HEK293 (cell line): ENCODE results near the gene MT1B.

Experiments
- GLIS2 ChIP-seq: fragments of 450-650 bp; formaldehyde crosslinking; IDR thresholded peaks from 2 replicates; pipeline ENCODE4 v1.5.1; 2016; ENCODE audit warnings: missing biosample characterization, missing genetic modification characterization
- PBX3 ChIP-seq: sonication (generic); formaldehyde crosslinking; IDR thresholded peaks from 2 replicates; pipeline ENCODE4 v1.8.1; 2022; ENCODE audit warnings: mild to moderate bottlenecking, moderate library complexity, missing genetic modification reagents
- RBAK ChIP-seq: fragments of 450-650 bp; formaldehyde crosslinking; IDR thresholded peaks from 2 replicates; pipeline ENCODE4 v1.5.1; 2016; ENCODE audit warnings: missing biosample characterization, missing genetic modification characterization
- ZBTB1 ChIP-seq: fragments of 450-650 bp; formaldehyde crosslinking; IDR thresholded peaks from 2 replicates; pipeline ENCODE4 v1.5.1; 2016; ENCODE audit warnings: missing biosample characterization, missing genetic modification characterization
- ZBTB20 ChIP-seq: fragments of 450-650 bp; formaldehyde crosslinking; IDR thresholded peaks from 2 replicates; pipeline ENCODE4 v1.5.1; 2016; ENCODE audit warnings: missing biosample characterization, missing genetic modification characterization
- ZFP37 ChIP-seq: fragments of 450-650 bp; formaldehyde crosslinking; IDR thresholded peaks from 2 replicates; pipeline ENCODE4 v1.5.1; 2016; ENCODE audit warnings: missing biosample characterization, missing genetic modification characterization
- ZNF138 ChIP-seq: fragments of 450-650 bp; formaldehyde crosslinking; IDR thresholded peaks from 2 replicates; pipeline ENCODE4 v1.5.1; 2016; ENCODE audit warnings: missing biosample characterization, missing genetic modification characterization, borderline replicate concordance
- ZNF23 ChIP-seq: fragments of 450-650 bp; formaldehyde crosslinking; IDR thresholded peaks from 2 replicates; pipeline ENCODE4 v1.5.1; 2016; ENCODE audit warnings: missing biosample characterization, missing genetic modification characterization, borderline replicate concordance
- ZNF24 ChIP-seq: fragments of 450-650 bp; formaldehyde crosslinking; IDR thresholded peaks from 2 replicates; pipeline ENCODE4 v1.5.1; 2016; ENCODE audit warnings: missing biosample characterization, missing genetic modification characterization
- ZNF26 ChIP-seq: fragments of 450-650 bp; formaldehyde crosslinking; IDR thresholded peaks from 2 replicates; pipeline ENCODE4 v1.5.1; 2016; ENCODE audit warnings: missing biosample characterization, missing genetic modification characterization
- ZNF274 ChIP-seq, 2 experiments: fragments of 200-500 bp in 1 of 2; fragments of 450-650 bp in 1 of 2; sonication (Bioruptor generic) in 1 of 2; formaldehyde crosslinking in 1 of 2; IDR thresholded peaks; 2 replicates each; pipeline versions ENCODE4 v1.5.1 to v1.6.1; 2014 to 2016; ENCODE audit warnings: borderline replicate concordance in 1 of 2, inconsistent platforms in 1 of 2, low read length in 1 of 2, missing biosample characterization in 1 of 2, missing genetic modification characterization in 1 of 2
- ZNF280C ChIP-seq: fragments of 450-650 bp; formaldehyde crosslinking; IDR thresholded peaks from 2 replicates; pipeline ENCODE4 v1.5.1; 2016; ENCODE audit warnings: missing biosample characterization, missing genetic modification characterization
- ZNF324 ChIP-seq: fragments of 450-650 bp; formaldehyde crosslinking; IDR thresholded peaks from 2 replicates; pipeline ENCODE4 v1.5.1; 2016; ENCODE audit warnings: missing biosample characterization, missing genetic modification characterization
- ZNF549 ChIP-seq: fragments of 450-650 bp; IDR thresholded peaks from 2 replicates; pipeline ENCODE4 v1.5.1; 2018; ENCODE audit warnings: missing biosample characterization, missing genetic modification characterization, mild to moderate bottlenecking, inconsistent platforms, moderate library complexity
- ZNF768 ChIP-seq: fragments of 450-650 bp; formaldehyde crosslinking; IDR thresholded peaks from 2 replicates; pipeline ENCODE4 v1.5.1; 2018; ENCODE audit warnings: missing biosample characterization, mild to moderate bottlenecking, missing genetic modification characterization
- ZNF776 ChIP-seq: fragments of 450-650 bp; formaldehyde crosslinking; IDR thresholded peaks from 2 replicates; pipeline ENCODE4 v1.5.0; 2017; ENCODE audit warnings: missing biosample characterization, missing genetic modification characterization, borderline replicate concordance
- ZNF777 ChIP-seq: fragments of 450-650 bp; formaldehyde crosslinking; IDR thresholded peaks from 2 replicates; pipeline ENCODE4 v1.5.1; 2017; ENCODE audit warnings: missing biosample characterization, missing genetic modification characterization, borderline replicate concordance
- ZSCAN16 ChIP-seq: fragments of 450-650 bp; formaldehyde crosslinking; IDR thresholded peaks from 2 replicates; pipeline ENCODE4 v1.5.1; 2016; ENCODE audit warnings: missing biosample characterization, missing genetic modification characterization
- TF ChIP-seq, protein P1 (sequence below): fragments of 450-650 bp; formaldehyde crosslinking; IDR thresholded peaks from 2 replicates; pipeline ENCODE4 v1.5.1; 2016; ENCODE audit warnings: missing biosample characterization, missing genetic modification characterization
- TF ChIP-seq, protein P2 (sequence below): fragments of 450-650 bp; formaldehyde crosslinking; IDR thresholded peaks from 2 replicates; pipeline ENCODE4 v1.5.1; 2016; ENCODE audit warnings: missing biosample characterization, missing genetic modification characterization
- TF ChIP-seq, protein P3 (sequence below): fragments of 450-650 bp; formaldehyde crosslinking; conservative IDR thresholded peaks from 2 replicates; pipeline ENCODE4 v1.5.1; 2016; ENCODE audit warnings: low read depth, missing biosample characterization, missing genetic modification characterization
- TF ChIP-seq, protein P4 (sequence below): fragments of 450-650 bp; formaldehyde crosslinking; IDR thresholded peaks from 2 replicates; pipeline ENCODE4 v1.5.1; 2016; ENCODE audit warnings: missing biosample characterization, missing genetic modification characterization

MT1B gene

GRCh38 chr16:56657555-56658326 lies 6.1 kb downstream of the MT1B start, which contains the start of gene MT1F (continued):
- TF ChIP-seq, protein P1, sequence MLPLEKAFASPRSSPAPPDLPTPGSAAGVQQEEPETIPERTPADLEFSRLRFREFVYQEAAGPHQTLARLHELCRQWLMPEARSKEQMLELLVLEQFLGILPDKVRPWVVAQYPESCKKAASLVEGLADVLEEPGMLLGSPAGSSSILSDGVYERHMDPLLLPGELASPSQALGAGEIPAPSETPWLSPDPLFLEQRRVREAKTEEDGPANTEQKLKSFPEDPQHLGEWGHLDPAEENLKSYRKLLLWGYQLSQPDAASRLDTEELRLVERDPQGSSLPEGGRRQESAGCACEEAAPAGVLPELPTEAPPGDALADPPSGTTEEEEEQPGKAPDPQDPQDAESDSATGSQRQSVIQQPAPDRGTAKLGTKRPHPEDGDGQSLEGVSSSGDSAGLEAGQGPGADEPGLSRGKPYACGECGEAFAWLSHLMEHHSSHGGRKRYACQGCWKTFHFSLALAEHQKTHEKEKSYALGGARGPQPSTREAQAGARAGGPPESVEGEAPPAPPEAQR (tag by site-specific recombination) = no peak
- no peak for TF ChIP-seq RBAK
- no peak for TF ChIP-seq ZNF26 (tag by site-specific recombination)
- TF ChIP-seq ZNF138 (tag by site-specific recombination) = no peak
- TF ChIP-seq ZNF24 (tag by site-specific recombination) = no peak
- no peak for TF ChIP-seq ZNF549 (tag by site-specific recombination)
- peak; percentile 60; the same call in 1 of the 2 replicates for TF ChIP-seq ZBTB20
- no peak for TF ChIP-seq ZNF280C
- TF ChIP-seq ZNF777 (tag by site-specific recombination) = peak; percentile 65; the same call in 1 of the 2 replicates
- no peak for TF ChIP-seq ZNF768 (tag by site-specific recombination)
- no peak for TF ChIP-seq ZNF324
- TF ChIP-seq, protein P2, sequence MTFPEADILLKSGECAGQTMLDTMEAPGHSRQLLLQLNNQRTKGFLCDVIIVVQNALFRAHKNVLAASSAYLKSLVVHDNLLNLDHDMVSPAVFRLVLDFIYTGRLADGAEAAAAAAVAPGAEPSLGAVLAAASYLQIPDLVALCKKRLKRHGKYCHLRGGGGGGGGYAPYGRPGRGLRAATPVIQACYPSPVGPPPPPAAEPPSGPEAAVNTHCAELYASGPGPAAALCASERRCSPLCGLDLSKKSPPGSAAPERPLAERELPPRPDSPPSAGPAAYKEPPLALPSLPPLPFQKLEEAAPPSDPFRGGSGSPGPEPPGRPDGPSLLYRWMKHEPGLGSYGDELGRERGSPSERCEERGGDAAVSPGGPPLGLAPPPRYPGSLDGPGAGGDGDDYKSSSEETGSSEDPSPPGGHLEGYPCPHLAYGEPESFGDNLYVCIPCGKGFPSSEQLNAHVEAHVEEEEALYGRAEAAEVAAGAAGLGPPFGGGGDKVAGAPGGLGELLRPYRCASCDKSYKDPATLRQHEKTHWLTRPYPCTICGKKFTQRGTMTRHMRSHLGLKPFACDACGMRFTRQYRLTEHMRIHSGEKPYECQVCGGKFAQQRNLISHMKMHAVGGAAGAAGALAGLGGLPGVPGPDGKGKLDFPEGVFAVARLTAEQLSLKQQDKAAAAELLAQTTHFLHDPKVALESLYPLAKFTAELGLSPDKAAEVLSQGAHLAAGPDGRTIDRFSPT (tag by site-specific recombination) = no peak
- no peak for TF ChIP-seq PBX3
- no peak for TF ChIP-seq ZNF776 (tag by site-specific recombination)
- no peak for TF ChIP-seq ZNF274 (IDR thresholded peaks at IDR 0.05; ENCODE audit: low read length)
- no peak for TF ChIP-seq ZNF274 (tag by site-specific recombination; IDR thresholded peaks at IDR 0.05; ENCODE audit: borderline replicate concordance)
- TF ChIP-seq GLIS2 (tag by site-specific recombination) = peak; percentile 85
- no peak for TF ChIP-seq ZNF23
- no peak for TF ChIP-seq ZBTB1 (tag by site-specific recombination)
- TF ChIP-seq, protein P3, sequence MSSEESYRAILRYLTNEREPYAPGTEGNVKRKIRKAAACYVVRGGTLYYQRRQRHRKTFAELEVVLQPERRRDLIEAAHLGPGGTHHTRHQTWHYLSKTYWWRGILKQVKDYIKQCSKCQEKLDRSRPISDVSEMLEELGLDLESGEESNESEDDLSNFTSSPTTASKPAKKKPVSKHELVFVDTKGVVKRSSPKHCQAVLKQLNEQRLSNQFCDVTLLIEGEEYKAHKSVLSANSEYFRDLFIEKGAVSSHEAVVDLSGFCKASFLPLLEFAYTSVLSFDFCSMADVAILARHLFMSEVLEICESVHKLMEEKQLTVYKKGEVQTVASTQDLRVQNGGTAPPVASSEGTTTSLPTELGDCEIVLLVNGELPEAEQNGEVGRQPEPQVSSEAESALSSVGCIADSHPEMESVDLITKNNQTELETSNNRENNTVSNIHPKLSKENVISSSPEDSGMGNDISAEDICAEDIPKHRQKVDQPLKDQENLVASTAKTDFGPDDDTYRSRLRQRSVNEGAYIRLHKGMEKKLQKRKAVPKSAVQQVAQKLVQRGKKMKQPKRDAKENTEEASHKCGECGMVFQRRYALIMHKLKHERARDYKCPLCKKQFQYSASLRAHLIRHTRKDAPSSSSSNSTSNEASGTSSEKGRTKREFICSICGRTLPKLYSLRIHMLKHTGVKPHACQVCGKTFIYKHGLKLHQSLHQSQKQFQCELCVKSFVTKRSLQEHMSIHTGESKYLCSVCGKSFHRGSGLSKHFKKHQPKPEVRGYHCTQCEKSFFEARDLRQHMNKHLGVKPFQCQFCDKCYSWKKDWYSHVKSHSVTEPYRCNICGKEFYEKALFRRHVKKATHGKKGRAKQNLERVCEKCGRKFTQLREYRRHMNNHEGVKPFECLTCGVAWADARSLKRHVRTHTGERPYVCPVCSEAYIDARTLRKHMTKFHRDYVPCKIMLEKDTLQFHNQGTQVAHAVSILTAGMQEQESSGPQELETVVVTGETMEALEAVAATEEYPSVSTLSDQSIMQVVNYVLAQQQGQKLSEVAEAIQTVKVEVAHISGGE (tag by site-specific recombination) = peak; percentile 26; the same call in 1 of the 2 replicates
- TF ChIP-seq ZSCAN16 = no peak
- TF ChIP-seq ZFP37 = no peak
- TF ChIP-seq, protein P4, sequence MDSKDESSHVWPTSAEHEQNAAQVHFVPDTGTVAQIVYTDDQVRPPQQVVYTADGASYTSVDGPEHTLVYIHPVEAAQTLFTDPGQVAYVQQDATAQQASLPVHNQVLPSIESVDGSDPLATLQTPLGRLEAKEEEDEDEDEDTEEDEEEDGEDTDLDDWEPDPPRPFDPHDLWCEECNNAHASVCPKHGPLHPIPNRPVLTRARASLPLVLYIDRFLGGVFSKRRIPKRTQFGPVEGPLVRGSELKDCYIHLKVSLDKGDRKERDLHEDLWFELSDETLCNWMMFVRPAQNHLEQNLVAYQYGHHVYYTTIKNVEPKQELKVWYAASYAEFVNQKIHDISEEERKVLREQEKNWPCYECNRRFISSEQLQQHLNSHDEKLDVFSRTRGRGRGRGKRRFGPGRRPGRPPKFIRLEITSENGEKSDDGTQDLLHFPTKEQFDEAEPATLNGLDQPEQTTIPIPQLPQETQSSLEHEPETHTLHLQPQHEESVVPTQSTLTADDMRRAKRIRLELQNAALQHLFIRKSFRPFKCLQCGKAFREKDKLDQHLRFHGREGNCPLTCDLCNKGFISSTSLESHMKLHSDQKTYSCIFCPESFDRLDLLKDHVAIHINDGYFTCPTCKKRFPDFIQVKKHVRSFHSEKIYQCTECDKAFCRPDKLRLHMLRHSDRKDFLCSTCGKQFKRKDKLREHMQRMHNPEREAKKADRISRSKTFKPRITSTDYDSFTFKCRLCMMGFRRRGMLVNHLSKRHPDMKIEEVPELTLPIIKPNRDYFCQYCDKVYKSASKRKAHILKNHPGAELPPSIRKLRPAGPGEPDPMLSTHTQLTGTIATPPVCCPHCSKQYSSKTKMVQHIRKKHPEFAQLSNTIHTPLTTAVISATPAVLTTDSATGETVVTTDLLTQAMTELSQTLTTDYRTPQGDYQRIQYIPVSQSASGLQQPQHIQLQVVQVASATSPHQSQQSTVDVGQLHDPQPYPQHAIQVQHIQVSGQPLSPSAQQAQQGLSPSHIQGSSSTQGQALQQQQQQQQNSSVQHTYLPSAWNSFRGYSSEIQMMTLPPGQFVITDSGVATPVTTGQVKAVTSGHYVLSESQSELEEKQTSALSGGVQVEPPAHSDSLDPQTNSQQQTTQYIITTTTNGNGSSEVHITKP (tag by site-specific recombination) = no peak
